ENCODE results near the gene MGMT. TPM values are rescaled to one million over a fixed set of nuclear protein-coding genes. Genes with fewer than 3 reads are reported as not detected.

Gene MGMT
- total RNA-seq, 2 donors from 2014 or later = 41.1 to 50.4 TPM

- Histone ChIP-seq H3K27ac (no peak overlapping the region), H3K4me3 (no peak overlapping the region), H3K4me1 (replicated peaks) (no peaks in the 10 kb centered on the region), H3K27me3 (replicated peaks; ENCODE audit: insufficient read depth) (no peaks in the 10 kb centered on the region), H3K36me3 (no peaks in the 10 kb centered on the region), H3K9me3 (no peaks in the 10 kb centered on the region)
- intact Hi-C loops (cut with DNase I) = no loop called here
- WGBS = 71% methylated on average over 11 of the region's 11 CpGs
- no peak for TF ChIP-seq CTCF (IDR thresholded peaks at IDR 0.05)
- TF ChIP-seq POLR2A (IDR thresholded peaks at IDR 0.05) = no peak
- no peak for TF ChIP-seq POLR2AphosphoS5 (IDR thresholded peaks at IDR 0.05)
- no peak for DNase-seq (ENCODE audit: low spot score)
Observed at GRCh38 chr10:129470103-129470851, 3.2 kb downstream of the MGMT start.

GRCh38 chr10:129471447-129472175, 4.6 kb downstream of the MGMT start:
- Histone ChIP-seq H3K27me3 (replicated peaks; ENCODE audit: insufficient read depth) (no peaks in the 10 kb centered on the region), H3K4me3 (no peak overlapping the region), H3K9me3 (no peaks in the 10 kb centered on the region), H3K27ac (no peak overlapping the region), H3K4me1 (replicated peaks) (no peaks in the 10 kb centered on the region), H3K36me3 (no peaks in the 10 kb centered on the region)
- intact Hi-C loops (cut with DNase I) = no loop called here
- no peak for DNase-seq (ENCODE audit: low spot score)
- WGBS = 90% methylated on average over 16 of the region's 16 CpGs
- TF ChIP-seq POLR2A (IDR thresholded peaks at IDR 0.05) (no peak), CTCF (IDR thresholded peaks at IDR 0.05) (no peak), POLR2AphosphoS5 (IDR thresholded peaks at IDR 0.05) (no peak)

GRCh38 chr10:129472696-129473555, 5.9 kb downstream of the MGMT start:
- DNase-seq (ENCODE audit: low spot score) = no peak
- intact Hi-C loops (cut with DNase I) = no loop called here
- no peaks in the 10 kb centered on the region for H3K9me3 ChIP-seq
- no peaks in the 10 kb centered on the region for H3K27me3 ChIP-seq (replicated peaks; ENCODE audit: insufficient read depth)
- H3K36me3 ChIP-seq = no peaks in the 10 kb centered on the region
- no peaks in the 10 kb centered on the region for H3K4me1 ChIP-seq (replicated peaks)
- no peak overlapping the region for H3K4me3 ChIP-seq
- no peak overlapping the region for H3K27ac ChIP-seq
- WGBS = 93% methylated on average over 22 of the region's 22 CpGs
- TF ChIP-seq POLR2A (IDR thresholded peaks at IDR 0.05) = no peak
- no peak for TF ChIP-seq POLR2AphosphoS5 (IDR thresholded peaks at IDR 0.05)

GRCh38 chr10:129474642-129475041, 7.6 kb downstream of the MGMT start:
- H3K4me3 ChIP-seq = no peak overlapping the region
- DNase-seq (ENCODE audit: low spot score) = no peak
- intact Hi-C loops (cut with DNase I) = no loop called here
- TF ChIP-seq CTCF (IDR thresholded peaks at IDR 0.05) (no peak), POLR2A (IDR thresholded peaks at IDR 0.05) (no peak), POLR2AphosphoS5 (IDR thresholded peaks at IDR 0.05) (no peak)
- no peaks in the 10 kb centered on the region for H3K4me1 ChIP-seq (replicated peaks)
- no peaks in the 10 kb centered on the region for H3K9me3 ChIP-seq
- no peaks in the 10 kb centered on the region for H3K36me3 ChIP-seq
- no peak overlapping the region for H3K27ac ChIP-seq
- 98% methylated on average over 11 of the region's 11 CpGs for WGBS
- no peaks in the 10 kb centered on the region for H3K27me3 ChIP-seq (replicated peaks; ENCODE audit: insufficient read depth)

- Histone ChIP-seq H3K36me3 (no peaks in the 10 kb centered on the region), H3K27ac (no peak overlapping the region), H3K4me1 (replicated peaks) (no peaks in the 10 kb centered on the region), H3K9me3 (no peaks in the 10 kb centered on the region), H3K27me3 (replicated peaks; ENCODE audit: insufficient read depth) (no peaks in the 10 kb centered on the region), H3K4me3 (no peak overlapping the region)
- DNase-seq (ENCODE audit: low spot score) = no peak
- 96% methylated on average over 8 of the region's 8 CpGs for WGBS
- TF ChIP-seq CTCF (IDR thresholded peaks at IDR 0.05) (no peak), POLR2AphosphoS5 (IDR thresholded peaks at IDR 0.05) (no peak), POLR2A (IDR thresholded peaks at IDR 0.05) (no peak)
- intact Hi-C loops (cut with DNase I) = no loop called here
Observed at GRCh38 chr10:129476431-129476830, 9.4 kb downstream of the MGMT start.
